SK-N-SH treated with all-trans-retinoic acid at 6 μM for 48 hours (cell line): ENCODE results near the gene UBE2L3.

Experiments used
- ATAC-seq: fragments of 200-7000 bp; cut with Tn5 transposase; 3 replicates; pipeline ENCODE4 v1.9.1; 2020; ENCODE audit warnings: mild to moderate bottlenecking, moderate library complexity
- ARNTL ChIP-seq: fragments of 450-650 bp; formaldehyde crosslinking; IDR thresholded peaks from 2 replicates; pipeline ENCODE4 v1.5.0; 2020; ENCODE audit warnings: low read depth, mild to moderate bottlenecking, moderate library complexity, borderline replicate concordance
- BACH2 ChIP-seq: fragments of 250-450 bp; sonication (Bioruptor Pico); IDR thresholded peaks from 2 replicates; pipeline ENCODE4 v1.9.0; 2021; ENCODE audit warnings: mild to moderate bottlenecking, borderline replicate concordance
- CSDC2 ChIP-seq: fragments of 250-450 bp; sonication (Bioruptor Pico); IDR thresholded peaks from 2 replicates; pipeline ENCODE4 v1.5.0; 2020; ENCODE audit warnings: mild to moderate bottlenecking, moderate library complexity
- CSRNP3 ChIP-seq: fragments of 250-450 bp; sonication (Bioruptor Pico); IDR thresholded peaks from 2 replicates; pipeline ENCODE4 v1.5.1; 2021; ENCODE audit warnings: mild to moderate bottlenecking, moderate library complexity
- ESRRG ChIP-seq: fragments of 250-450 bp; sonication (Bioruptor Pico); IDR thresholded peaks from 2 replicates; pipeline ENCODE4 v1.6.1; 2021; ENCODE audit warnings: mild to moderate bottlenecking
- GLIS3 ChIP-seq: fragments of 250-450 bp; sonication (Bioruptor Pico); IDR thresholded peaks from 2 replicates; pipeline ENCODE4 v1.5.0; 2020; ENCODE audit warnings: mild to moderate bottlenecking, moderate library complexity
- ISL1 ChIP-seq: fragments of 250-450 bp; sonication (Bioruptor Pico); IDR thresholded peaks from 2 replicates; pipeline ENCODE4 v2.1.2; 2022; ENCODE audit warnings: mild to moderate bottlenecking, moderate library complexity
- OSR1 ChIP-seq: fragments of 250-450 bp; sonication (Bioruptor Pico); IDR thresholded peaks from 2 replicates; pipeline ENCODE4 v1.8.0; 2022; ENCODE audit warnings: moderate library complexity, mild to moderate bottlenecking, inconsistent platforms
- POU6F1 ChIP-seq: fragments of 250-450 bp; sonication (Bioruptor Pico); IDR thresholded peaks from 2 replicates; pipeline ENCODE4 v1.8.0; 2021; ENCODE audit warnings: low read depth, mild to moderate bottlenecking, moderate library complexity, borderline replicate concordance
- PPARA ChIP-seq: fragments of 250-450 bp; sonication (Bioruptor Pico); IDR thresholded peaks from 2 replicates; pipeline ENCODE4 v1.5.0; 2020; ENCODE audit warnings: mild to moderate bottlenecking, borderline replicate concordance
- SNAI2 ChIP-seq: fragments of 250-450 bp; sonication (Bioruptor Pico); IDR thresholded peaks from 2 replicates; pipeline ENCODE4 v1.5.0; 2020; ENCODE audit warnings: mild to moderate bottlenecking, moderate library complexity
- TCF4 ChIP-seq: fragments of 250-450 bp; sonication (Bioruptor Pico); IDR thresholded peaks from 2 replicates; pipeline ENCODE4 v1.8.0; 2021; ENCODE audit warnings: mild to moderate bottlenecking, moderate library complexity, borderline replicate concordance
- ZFP30 ChIP-seq: fragments of 450-650 bp; formaldehyde crosslinking; IDR thresholded peaks from 2 replicates; pipeline ENCODE4 v1.5.0; 2022; ENCODE audit warnings: mild to moderate bottlenecking, moderate library complexity
- ZNF565 ChIP-seq: fragments of 450-650 bp; formaldehyde crosslinking; conservative IDR thresholded peaks from 2 replicates; pipeline ENCODE4 v1.5.0; 2020; ENCODE audit warnings: low read depth, mild to moderate bottlenecking, moderate library complexity
- ZNF8 ChIP-seq: fragments of 450-650 bp; formaldehyde crosslinking; IDR thresholded peaks from 2 replicates; pipeline ENCODE4 v1.5.0; 2020; ENCODE audit warnings: mild to moderate bottlenecking, moderate library complexity
- TF ChIP-seq, protein P1 (sequence below): fragments of 250-450 bp; sonication (Bioruptor Pico); IDR thresholded peaks from 2 replicates; pipeline ENCODE4 v1.8.0; 2020; ENCODE audit warnings: mild to moderate bottlenecking, moderate library complexity, borderline replicate concordance

UBE2L3 gene

GRCh38 chr22:21621025-21621424 lies 53.5 kb downstream of the UBE2L3 start:
- ATAC-seq = no peak
- TF ChIP-seq GLIS3 (CRISPR knock-in tag) (no peak), ISL1 (CRISPR knock-in tag) (no peak), ZNF8 (CRISPR knock-in tag) (no peak), CSRNP3 (CRISPR knock-in tag) (no peak), TCF4 (no peak), ESRRG (CRISPR knock-in tag) (no peak), ZNF565 (CRISPR knock-in tag) (no peak)

DNA sequence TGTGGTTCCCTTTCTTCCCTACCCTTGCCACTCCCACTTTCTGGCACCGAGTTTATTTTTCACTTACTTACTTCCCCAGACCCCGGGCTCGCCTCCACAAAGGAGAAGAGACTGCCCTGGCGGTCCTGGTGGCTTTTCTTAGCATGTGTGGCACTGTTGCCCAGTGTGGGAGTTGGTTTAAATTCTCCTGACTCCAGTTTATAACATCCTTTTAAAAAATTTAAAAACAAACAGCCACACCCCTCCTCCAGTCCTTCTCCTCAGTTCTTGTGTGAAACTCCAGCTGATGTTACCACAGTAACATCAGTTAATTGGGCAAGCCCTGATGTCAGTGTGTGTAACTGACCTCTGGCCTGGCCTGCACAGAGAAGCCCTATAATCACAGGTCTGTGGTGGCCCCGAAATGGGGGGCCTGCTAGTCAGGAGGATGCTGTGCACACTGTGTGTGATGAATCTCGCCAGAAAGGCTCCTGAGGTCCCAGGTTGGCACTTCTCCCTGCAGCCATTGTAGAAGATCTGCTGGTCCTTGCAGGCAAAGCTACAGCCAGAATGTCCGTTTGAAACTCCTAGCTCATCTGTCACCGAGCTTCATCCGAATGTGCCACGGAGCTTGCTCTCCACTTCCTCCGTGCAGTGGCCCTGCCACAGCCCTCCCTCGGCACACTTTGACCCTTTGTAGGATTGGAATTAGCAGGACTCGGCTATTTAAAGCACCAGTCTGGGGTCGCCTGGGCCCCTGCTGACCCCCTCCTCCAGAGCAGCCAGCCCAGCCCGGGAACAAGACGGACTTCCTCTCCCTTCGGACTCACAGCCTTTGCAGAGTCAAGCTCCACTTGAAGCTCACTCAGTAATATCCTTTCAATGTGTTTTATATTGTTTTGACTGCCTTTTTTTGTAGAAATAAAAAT lies 54.8 kb downstream of the UBE2L3 start:
- TF ChIP-seq ARNTL (no peak), OSR1 (CRISPR knock-in tag) (no peak), SNAI2 (CRISPR knock-in tag) (no peak), PPARA (CRISPR knock-in tag) (no peak), ESRRG (CRISPR knock-in tag) (no peak), ZFP30 (CRISPR knock-in tag) (no peak), ISL1 (CRISPR knock-in tag) (no peak), CSRNP3 (CRISPR knock-in tag) (no peak), BACH2 (CRISPR knock-in tag) (no peak), CSDC2 (CRISPR knock-in tag) (no peak), GLIS3 (CRISPR knock-in tag) (no peak)
- TF ChIP-seq, protein P1, sequence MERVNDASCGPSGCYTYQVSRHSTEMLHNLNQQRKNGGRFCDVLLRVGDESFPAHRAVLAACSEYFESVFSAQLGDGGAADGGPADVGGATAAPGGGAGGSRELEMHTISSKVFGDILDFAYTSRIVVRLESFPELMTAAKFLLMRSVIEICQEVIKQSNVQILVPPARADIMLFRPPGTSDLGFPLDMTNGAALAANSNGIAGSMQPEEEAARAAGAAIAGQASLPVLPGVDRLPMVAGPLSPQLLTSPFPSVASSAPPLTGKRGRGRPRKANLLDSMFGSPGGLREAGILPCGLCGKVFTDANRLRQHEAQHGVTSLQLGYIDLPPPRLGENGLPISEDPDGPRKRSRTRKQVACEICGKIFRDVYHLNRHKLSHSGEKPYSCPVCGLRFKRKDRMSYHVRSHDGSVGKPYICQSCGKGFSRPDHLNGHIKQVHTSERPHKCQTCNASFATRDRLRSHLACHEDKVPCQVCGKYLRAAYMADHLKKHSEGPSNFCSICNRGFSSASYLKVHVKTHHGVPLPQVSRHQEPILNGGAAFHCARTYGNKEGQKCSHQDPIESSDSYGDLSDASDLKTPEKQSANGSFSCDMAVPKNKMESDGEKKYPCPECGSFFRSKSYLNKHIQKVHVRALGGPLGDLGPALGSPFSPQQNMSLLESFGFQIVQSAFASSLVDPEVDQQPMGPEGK = no peak
- ATAC-seq = no peak

DNA sequence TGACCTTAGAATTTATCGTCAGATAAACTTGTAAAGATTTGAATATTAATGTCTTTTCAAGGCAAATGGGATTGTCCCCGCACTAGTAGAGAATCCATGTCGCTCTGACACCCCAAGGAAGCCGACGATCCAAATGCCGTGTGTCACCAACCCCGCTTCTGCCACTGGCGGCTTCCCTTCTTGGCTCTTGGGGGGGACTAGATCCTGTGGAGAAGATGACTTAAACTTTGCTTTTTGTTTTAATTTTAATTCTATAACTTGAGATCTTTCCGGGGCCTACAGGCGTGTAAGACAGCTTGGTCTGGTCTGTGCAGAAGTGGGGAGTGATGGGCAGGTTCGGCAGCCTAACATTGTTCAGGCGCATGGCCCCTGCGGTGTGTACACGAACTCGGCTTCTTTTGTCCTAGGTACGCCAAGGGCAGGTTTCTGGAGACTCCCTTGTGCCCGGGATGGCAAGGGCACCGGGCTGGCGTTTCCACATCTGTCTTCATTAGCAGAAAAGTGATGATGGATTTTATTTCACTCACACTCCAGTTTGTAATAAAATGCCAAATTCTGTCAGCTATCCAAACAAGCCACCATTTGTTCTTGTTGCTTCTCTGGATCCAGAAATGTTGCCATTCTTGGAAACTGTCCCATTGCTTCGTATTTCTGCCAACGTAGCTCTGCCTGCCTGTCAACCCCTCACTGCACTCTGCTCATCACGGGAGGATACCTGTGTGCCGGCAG lies 55.6 kb downstream of the UBE2L3 start:
- no peak for TF ChIP-seq BACH2 (CRISPR knock-in tag)
- no peak for TF ChIP-seq POU6F1
- TF ChIP-seq, protein P1 = no peak
- no peak for ATAC-seq

GRCh38 chr22:21623648-21623970 lies 56.1 kb downstream of the UBE2L3 start:
- no peak for ATAC-seq
- no peak for TF ChIP-seq OSR1 (CRISPR knock-in tag)
- TF ChIP-seq, all 23 proteins: peak for 0
